Gastrocnemius medialis (tissue), 4 donors: Measurements from ENCODE around the gene ASZ1.

Experiments used
- CTCF ChIP-seq, 5 experiments: fragments of 450-650 bp in 3 of 5; fragments of 200-600 bp in 2 of 5; sonication (generic) in 2 of 5; IDR thresholded peaks in 4 of 5; conservative IDR thresholded peaks in 1 of 5; 1 replicate in 4 of 5; 2 replicates in 1 of 5; pipeline ENCODE4 v1.5.1; 2016 to 2019; ENCODE audit warnings: antibody characterized with exemption in 5 of 5, mild to moderate bottlenecking in 3 of 5, moderate library complexity in 3 of 5
- POLR2A ChIP-seq, 2 donors: fragments of 450-650 bp; IDR thresholded peaks; one replicate each; pipeline ENCODE4 v1.6.1; 2017; ENCODE audit warnings: antibody characterized with exemption in 2 of 2, mild to moderate bottlenecking in 2 of 2, moderate library complexity in 2 of 2

GRCh38 chr7:117325836-117326235 is 101.5 kb downstream of the ASZ1 start:
- TF ChIP-seq POLR2A (IDR thresholded peaks at IDR 0.05) (no peak), CTCF (IDR thresholded peaks at IDR 0.05 in 4 of 5, conservative IDR thresholded peaks at IDR 0.05 in 1 of 5) (no peak)
